ENCODE data around the gene CPZ.

CPZ gene

DNA sequence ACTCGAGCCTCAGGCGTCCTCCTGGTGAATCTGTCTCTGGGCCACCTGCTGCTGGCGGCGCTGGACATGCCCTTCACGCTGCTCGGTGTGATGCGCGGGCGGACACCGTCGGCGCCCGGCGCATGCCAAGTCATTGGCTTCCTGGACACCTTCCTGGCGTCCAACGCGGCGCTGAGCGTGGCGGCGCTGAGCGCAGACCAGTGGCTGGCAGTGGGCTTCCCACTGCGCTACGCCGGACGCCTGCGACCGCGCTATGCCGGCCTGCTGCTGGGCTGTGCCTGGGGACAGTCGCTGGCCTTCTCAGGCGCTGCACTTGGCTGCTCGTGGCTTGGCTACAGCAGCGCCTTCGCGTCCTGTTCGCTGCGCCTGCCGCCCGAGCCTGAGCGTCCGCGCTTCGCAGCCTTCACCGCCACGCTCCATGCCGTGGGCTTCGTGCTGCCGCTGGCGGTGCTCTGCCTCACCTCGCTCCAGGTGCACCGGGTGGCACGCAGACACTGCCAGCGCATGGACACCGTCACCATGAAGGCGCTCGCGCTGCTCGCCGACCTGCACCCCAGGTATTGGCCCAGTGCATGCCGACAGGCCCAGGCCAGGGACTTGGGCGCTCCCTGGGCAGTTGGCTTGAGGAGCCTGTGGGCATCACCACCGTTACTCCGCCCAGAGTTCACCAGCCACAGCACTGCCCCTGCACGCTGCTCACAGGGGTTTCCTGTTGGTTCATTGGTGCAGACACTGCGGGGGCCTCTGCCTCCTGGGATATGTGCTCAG, 11.3 kb upstream of the CPZ start:
- DNase-seq = no peak

DNA sequence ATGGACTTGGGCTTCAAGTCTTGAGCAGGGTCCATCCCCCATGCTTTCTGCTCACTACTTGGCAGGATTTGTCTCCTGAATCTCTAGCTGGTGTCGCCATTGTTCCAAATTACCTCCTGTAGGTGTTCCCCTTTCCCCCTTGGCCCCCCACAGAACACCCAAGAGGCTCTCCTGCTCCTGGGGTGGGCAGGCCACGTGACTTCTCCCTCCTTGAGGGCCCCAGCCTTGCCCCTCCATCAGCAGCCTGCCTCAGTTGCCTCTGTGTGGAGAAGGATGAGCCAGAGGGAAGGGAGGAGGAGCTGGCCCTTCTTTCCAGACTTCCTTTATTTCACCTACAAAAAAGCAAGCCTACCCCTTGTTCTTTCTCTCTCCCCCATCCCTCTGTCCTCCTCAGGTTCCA, 10.5 kb upstream of the CPZ start:
- DNase-seq = no peak

DNA sequence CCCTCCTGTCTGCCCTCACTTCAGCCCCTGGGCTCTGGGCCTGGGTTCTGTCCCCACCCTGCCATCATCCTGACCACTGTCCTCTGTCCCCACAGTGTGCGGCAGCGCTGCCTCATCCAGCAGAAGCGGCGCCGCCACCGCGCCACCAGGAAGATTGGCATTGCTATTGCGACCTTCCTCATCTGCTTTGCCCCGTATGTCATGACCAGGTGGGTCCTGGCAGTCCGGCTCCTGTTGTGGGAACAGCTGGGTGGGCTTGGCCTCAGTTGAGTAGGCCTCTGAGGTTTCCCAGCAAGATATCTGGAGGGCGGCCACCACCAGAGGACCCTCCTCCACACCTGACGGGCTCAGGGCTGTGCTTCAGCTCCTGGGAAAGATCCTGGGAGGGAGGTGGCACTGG, 10.1 kb upstream of the CPZ start:
- no peak for DNase-seq

DNA sequence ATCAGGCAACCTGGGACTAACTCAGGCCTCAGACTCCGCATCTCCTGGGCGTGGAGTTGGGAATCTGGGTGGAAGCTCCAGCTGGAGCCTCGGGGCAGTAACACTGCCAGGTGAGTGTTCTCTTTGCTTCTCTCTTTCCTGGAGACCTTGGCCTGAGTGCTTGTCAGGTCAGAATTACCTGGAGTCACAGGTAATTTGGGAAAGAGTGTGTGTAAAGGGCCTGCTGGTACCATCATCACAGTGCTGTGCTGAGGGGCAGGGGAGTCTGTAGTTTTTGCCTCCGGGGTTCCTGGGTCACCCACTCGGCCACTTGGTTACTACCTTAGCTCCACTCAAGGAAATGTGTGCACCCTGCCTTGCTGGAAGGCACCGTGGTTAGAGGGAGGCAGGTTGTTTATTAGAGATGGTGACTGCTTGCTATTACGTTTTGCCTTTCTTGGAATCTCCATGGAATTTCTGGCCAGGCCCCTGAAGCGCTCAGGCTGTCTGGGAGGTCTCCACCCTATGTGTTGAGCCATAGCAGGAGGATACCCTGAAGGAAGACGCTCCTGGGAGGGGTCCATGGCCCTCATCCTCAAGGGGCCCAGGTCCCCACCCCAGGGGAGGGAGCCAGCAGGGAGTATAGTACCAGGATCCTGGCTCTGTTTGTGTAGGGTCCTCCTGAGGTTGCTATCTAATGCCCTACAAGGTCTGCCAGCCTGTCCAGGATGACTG, 9.5 kb upstream of the CPZ start:
- DNase-seq = no peak

DNA sequence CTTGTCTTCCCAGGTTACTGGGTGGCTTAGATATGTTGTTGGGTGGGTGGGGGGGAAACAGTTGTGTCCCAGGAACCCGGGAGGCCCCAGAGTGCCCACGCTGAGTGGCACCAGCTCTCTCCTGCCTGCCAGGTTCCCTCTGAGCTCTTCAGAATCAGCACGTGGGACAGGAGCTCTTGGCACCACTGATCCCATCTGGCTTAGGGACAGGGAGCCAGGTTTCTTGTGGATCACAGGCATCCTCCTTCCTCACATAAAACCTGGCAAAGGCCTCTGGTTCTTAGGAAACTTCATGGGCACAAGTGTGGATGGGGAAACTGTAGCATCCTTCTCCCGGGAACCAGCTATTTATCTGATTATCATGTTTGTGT, 8.9 kb upstream of the CPZ start:
- DNase-seq = no peak

DNA sequence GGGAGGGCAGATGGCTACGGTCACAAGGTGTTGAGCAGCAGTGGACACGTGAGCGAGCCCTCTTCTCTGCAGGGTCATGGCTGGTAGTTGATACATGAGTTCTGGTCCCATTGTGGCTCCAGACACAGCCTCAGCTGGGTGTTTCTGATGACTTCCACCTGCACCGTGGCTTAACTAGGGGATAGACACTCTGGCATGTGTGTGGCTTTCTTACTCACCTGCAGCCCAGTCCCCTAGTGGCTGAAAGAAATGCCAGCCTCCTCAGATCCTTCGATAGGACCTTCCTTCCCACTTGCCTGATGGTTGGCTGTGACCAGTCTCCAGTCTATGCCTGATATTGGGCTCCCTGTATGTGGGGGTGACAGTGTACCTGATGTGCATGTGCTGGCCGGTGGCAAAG, 7.4 kb upstream of the CPZ start:
- no peak for DNase-seq

DNA sequence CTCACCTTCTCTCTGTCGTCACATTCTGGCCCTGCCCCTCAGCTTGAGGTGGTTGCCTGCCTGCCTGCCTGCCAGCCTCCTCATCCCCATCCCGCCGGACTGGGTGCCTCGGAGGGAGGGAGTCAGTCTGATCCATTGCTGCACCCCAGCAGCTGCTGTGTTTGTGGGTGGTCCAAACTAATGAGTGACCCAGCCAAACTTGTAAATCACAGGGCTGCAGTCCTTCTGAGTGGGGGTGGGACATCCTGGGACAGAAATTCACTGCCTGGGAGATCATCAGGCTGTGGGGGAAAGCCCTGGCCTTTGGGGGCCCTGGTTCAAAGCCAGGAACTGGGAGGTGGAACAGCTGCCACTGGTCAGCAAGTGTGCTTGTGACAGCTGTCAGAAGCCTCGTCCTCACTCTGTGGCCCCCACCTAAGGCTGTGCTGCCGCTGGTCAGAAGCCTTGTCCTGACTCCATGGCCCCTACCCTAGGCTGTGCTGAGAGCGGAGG, 6.8 kb upstream of the CPZ start:
- DNase-seq = no peak

DNA sequence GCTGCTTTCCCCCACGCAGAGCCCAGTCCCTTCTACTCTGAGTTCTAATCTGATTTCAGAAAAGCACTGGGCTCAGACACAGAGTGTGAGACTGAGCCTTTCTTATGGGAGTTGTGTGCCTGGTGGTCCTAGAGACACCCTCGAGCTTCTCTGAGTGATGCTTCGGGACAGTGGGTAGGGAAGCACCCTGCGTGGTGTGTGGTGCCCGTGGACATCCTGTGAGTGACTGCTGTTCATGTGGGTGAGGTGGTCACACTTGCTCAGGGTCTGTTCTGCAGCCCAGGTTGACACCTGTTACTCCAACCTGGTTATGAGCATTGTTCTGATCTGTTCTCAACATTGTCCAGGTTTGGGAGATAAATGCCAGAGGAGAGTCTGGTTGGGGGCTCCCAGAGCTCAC, 6.3 kb upstream of the CPZ start:
- DNase-seq = no peak

DNA sequence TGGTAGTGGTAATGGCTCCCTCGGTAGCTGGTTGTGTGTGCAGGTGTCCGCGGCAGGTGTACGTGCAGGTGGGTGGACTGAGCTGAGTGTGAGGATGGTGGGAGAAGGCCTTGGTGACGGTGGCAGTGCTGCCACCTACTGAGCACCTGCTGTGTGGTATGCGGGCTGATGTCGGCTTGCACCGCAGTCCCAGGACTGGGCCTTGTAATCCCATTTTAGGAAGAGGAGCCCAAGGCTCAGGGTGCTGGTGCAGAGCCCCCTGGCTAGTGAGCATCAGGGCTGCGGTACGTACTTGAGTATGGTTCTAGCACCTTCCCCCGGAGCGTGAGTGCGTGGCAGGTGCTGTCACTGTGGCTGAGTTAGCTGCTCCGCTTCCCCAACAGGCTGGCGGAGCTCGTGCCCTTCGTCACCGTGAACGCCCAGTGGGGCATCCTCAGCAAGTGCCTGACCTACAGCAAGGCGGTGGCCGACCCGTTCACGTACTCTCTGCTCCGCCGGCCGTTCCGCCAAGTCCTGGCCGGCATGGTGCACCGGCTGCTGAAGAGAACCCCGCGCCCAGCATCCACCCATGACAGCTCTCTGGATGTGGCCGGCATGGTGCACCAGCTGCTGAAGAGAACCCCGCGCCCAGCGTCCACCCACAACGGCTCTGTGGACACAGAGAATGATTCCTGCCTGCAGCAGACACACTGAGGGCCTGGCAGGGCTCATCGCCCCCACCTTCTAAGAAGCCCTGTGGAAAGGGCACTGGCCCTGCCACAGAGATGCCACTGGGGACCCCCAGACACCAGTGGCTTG, 5.7 kb upstream of the CPZ start:
- DNase-seq = no peak

DNA sequence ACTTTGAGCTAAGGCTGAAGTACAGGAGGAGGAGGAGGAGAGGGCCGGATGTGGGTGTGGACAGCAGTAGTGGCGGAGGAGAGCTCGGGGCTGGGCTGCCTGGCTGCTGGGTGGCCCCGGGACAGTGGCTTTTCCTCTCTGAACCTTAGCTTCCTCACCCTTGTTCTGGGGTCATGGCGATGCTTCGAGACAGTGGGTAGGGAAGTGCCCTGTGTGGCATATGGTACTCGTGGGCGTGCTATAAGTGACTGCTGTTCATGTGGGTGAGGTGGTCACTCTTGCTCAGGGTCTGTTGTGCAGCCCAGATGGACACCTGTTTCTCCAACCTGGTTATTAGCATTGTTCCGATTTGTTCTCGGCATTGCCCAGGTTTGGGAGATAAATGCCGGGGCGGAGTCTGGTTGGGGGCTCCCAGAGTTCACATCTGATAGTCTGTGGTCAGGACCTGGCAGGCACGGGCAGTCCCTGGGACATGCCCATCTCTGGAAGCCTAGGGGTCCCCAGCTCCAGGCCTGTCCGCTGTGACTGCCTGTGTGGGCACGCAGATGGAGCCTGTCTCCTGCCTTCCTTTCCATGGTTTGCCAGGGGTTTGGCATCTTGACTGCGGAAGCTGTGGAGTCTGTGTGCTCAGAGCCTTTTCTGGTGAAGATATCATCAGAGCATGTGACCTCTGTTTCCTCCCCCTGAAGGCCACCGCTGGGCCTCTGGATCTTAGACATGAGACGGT, 4.9 kb upstream of the CPZ start:
- no peak for DNase-seq

DNA sequence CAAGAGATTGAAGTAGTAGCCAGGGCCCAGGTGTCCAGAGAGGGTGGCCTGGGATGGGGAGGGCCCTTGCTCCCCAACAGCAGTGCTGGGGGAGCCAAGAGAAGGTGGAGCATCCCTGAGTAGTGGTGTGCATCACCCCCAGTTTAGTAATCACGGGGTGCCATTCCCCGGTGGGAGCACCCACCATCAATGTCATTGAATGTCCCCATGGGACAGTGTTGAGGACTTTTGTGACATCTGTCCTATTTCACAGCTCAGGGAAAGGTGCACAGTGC, 4.4 kb upstream of the CPZ start:
- no peak for DNase-seq

DNA sequence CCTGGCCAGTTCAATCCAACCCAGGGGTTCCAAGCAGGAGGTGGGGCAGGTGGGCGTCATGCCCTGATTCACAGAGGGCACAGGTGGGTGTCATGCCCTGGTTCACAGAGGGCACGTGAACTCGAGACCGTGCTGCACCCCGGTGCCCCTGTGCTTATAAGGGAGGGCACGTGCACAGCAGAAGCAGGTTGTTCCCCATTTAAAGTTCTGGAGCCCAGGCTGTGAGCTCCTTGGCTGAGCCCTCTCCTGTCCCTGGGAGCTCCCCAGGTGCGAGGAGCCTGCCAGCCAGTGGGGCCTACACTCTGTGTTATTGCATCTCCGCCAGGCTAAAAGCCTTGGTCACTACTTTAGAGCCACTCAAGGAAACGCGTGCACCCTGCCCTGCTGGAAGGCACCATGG, 3.2 kb upstream of the CPZ start:
- no peak for DNase-seq

DNA sequence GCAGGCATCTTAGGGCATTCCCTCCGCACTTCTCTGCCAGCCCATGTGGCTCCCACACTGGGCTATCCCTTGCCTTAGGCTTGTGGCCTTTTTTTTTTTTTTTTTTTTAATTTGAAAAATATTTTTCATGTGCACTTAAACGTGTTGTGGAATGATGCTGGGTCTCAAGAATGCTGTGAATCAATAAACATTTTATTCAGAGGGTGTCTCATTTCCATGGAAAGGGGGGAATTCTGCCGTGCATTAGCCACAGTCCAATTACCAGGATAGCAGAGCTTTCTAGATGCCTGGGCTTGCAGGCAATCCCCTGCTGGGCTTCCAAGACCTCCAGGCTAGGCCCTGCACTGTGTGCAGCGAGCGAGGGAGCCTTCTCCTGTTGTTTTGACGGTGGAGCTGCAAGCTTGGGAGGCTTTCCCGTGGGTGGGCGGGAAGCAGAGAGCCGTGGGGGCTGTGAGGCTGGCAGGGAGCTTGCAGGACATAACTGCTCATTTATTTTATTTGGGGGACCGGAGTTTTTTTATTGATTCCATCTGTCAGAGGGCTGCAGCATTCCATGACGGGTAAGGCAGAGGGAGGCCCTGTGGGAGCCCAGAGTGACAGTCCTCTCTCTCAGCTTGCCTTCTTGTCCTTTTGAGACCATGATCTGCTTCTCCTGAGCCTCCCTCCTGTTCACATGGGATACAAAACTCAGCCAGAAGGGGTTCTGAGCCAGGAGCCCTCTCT, 2.6 kb upstream of the CPZ start:
- DNase-seq = no peak

DNA sequence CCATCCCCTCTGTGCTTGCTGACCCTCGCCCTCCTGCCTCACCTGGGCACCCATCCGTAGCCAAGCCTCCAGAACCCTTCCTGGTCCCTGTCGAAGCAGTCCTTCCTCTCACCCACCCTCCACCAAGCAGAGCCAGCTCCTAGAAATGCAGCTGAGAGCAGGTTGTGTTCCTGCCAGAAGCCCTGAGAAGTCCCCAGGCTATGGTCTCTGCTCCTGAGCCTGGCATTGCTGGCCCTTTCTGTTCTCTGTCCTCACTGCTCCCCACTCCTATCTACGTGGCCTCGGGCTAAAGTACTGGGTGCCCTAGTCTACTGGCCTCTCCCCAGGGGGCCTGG, 2.1 kb upstream of the CPZ start:
- no peak for DNase-seq

DNA sequence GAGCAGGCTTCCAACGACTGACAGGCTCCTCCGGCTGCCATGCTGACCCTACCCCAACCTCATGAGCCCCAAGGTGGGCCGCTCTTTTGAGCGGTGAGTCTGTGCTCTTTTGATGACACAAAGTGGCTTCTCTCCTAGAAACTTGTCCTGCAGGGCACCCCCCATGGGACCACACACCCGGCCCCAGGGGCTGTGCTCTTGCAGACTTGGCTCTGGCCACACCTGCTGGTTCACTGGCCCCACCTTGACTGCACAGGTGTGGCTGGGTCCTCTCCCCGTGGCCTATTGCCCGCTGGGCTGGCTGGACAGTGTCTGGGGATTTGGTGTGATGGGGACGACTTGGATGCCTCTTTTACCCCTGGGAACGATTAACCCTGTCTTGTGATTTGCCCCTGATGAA, 1.5 kb upstream of the CPZ start:
- no peak for DNase-seq

DNA sequence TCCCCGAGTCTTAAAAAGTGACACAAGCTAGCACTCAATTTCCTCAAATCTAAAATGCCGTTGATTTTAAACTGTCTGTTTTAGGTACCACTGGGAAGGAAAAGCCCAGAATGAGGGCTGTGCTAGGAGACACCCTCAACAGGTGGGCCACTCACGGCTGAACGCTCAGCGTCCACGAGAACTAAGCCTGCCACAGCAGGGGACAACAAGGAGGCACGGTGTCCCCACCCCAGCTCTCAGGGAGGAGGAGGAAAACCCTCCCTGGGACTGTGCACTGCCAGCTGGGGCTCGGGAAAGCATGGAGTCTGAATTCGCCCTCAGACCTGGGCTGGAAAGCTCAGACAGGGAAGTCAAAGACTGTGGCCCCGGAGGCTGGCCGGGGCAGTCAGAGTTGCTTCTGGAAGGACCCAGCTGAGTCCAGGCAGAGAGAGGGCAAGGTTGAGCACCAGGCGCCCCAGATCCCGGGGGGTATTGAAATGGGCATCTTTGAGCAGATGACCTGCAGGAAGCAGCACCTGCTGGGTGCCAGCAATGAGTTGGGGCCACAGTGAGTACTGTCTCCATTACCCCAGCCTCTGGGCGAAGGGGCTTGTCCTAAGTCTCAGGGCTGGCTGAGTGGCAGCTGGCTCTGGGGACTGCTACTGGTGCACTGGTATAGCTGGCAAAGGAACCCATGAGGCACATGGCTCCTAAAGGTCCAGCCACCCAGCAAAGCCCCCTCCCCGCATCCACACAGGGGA, 769 bp upstream of the CPZ start:
- no peak for DNase-seq

DNA sequence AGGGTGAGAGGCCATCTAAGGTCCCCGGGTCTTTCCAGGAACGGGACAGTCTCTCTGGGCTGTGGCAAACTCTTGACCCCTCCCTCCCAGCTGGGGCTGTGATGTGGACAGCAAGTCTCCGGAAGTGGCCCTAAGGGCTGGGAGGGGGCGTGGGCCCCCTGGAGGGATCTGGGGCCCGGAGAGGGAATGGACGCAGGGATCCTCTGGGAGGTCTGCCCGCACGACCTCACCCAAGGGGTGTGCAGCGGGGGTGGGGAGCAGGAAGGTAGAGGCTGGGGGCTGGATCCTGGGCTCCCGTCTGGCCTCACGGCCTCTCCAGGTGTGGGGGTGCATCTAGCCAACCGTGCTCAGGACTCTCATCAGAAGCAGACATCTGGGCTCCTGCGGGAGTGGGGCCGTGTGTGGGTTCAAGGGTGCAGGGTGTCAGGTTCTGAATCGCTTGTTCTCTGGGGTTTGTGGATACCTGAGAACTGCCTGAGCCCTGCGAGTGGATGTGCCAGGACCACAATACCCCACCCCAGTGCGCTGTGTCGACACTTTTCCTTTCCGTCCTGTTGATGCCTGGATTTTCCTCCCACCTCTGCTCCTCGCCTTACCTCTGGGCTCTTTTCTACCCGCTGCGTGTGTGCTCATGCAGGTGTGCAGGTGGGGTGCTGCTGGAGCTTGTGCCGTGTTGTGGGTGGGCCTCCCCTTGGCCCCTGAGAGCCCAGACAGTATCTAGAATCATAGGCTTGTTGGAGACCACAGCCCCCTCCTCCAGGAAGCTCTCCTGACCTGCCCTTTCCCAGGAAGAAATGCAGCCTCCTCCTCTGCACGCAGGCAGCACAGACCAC, 915 bp downstream of the CPZ start:
- no peak for DNase-seq

DNA sequence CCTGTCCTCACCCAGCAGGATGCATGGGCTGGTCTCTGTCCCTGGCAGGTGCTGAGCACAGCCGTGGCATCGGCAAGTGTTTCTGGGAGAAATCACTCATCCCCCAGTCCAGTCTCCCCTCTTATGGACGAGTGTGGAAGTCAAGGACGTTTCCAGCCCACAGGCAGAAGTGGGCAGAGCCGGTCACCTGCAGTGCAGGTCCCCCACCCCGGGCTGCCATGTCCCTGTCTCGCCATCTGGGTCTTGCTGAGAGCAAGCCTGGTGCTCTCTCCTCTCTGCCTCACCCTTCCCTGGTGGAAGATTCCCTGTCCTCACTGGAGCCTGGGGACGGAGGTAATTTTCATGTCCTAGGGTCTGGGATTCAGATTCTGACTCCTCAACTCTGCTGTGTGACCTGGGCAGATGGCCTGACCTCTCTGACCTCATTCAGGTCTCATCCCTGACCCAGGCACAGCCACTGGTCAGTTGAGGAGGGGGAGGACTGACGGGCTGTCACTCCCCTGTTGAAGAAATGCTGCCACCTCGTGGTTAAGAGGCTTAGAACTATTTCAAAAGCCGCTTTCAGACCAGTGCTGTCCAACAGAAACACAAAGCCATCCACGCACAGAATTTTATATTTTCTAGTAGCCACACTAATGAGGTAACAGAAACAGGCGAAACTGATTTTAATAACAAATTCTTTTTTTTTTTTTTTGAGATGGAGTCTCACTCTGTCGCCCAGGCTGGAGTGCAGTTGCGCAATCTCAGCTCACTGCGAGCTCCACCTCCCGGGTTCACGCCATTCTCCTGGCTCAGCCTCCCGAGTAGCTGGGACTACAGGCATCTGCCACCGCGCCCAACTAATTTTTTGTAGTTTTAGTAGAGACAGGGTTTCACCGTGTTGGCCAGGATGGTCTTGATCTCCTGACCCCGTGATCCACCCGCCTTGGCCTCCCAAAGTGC, 1.8 kb downstream of the CPZ start:
- no peak for DNase-seq

DNA sequence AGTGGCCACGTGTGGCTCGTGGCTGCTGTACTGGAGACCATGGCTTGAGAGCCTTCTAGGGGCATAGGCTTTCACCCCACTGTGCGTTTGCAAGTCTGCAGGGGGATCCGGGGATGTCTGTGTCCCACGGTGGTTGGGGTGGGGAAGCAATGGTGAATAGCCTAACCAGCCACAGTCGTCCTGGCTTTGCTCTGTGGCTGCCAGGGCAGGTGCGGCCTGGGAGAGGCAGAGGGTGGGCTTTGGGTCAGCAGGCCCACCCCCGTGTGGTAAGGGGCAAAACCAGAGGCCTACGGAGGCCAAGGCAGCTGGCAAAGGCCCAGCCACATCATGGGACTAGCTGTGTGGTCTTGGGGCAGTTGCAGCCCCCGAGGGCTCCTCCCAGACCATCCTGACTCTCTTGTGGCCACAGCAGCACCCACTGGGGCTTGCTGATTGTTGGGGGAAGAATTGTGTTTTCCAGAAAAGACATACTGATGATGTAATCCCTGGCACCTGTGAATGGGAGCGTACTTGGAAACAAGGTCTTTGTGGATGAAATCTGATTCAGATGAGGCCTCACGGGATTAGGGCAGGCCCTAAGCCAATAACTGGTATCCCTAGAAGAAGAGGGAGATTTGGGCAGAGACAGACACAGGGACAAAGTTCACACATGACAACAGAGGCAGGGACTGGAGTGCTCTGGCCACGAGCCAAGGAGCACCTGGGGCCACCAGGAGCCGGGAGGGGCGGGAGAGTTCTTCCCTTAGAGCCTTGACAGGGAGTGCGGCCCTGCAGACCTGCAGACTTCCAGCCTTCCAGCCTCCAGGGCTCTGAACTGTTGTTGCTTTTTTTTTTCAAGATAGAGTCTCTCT, 2.9 kb downstream of the CPZ start:
- DNase-seq = no peak
